ENCODE data around the gene UGT1A4.
"Not testable (repeated sequence)": the region's sequence is repeated elsewhere in the genome, so short reads cannot be mapped to it uniquely, and the experiment has no call there.

Gene UGT1A4

DNA sequence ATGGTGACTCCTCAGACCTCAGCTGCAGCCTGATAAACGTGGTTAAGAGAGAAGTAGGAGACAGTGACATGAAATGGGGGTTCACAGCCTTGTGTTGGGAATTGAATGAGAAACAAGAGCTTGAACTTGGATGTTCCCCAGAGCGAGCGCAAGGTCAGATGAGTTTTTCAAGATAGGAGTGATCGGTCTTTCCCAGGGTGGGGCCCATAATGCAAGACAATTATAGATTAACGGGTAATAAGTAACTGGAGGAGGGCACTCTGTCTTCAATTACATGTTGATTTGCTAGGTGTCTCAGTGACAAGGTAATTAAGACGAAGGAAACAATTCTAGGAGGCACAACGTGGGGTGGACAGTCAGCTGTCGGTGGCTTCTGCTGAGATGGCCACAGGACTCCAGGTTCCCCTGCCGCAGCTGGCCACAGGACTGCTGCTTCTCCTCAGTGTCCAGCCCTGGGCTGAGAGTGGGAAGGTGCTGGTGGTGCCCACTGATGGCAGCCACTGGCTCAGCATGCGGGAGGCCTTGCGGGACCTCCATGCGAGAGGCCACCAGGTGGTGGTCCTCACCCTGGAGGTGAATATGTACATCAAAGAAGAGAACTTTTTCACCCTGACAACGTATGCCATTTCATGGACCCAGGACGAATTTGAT lies 5.8 kb upstream of the UGT1A4 start, which contains the start of gene UGT1A5:
Gene UGT1A5 (plus strand): TSS at position 297 of the 651 bp plus-strand sequence. CDS start 85 bp downstream, at position 382.
- Mint-ChIP-seq H3K27ac (no peak within 1 kb of the TSS), H3K4me3 (no peak within 1 kb of the TSS), H3K4me1 (peaks cover 8% of the 10 kb centered on the region), H3K27me3 (peaks cover 35% of the 10 kb centered on the region), H3K36me3 (no peaks in the 10 kb centered on the region), H3K9me3 (no peaks in the 10 kb centered on the region)
- ATAC-seq = no peak

DNA sequence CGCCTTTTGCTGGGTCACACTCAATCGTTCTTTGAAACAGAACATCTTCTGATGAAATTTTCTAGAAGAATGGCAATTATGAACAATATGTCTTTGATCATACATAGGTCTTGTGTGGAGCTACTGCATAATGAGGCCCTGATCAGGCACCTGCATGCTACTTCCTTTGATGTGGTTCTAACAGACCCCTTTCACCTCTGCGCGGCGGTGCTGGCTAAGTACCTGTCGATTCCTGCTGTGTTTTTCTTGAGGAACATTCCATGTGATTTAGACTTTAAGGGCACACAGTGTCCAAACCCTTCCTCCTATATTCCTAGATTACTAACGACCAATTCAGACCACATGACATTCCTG lies 5.3 kb upstream of the UGT1A4 start:
- H3K36me3 Mint-ChIP-seq = no peaks in the 10 kb centered on the region

GRCh38 chr2:233714121-233714520 lies 4.4 kb upstream of the UGT1A4 start:
- Mint-ChIP-seq H3K4me3 (no peak overlapping the region), H3K9me3 (no peaks in the 10 kb centered on the region), H3K27ac (no peak overlapping the region), H3K36me3 (no peaks in the 10 kb centered on the region), H3K4me1 (peaks cover 8% of the 10 kb centered on the region), H3K27me3 (peaks cover 35% of the 10 kb centered on the region)
- ATAC-seq = no peak

More for the DNA sequence above, 5.3 kb upstream of the UGT1A4 start:
- Mint-ChIP-seq H3K4me3 (no peak overlapping the region), H3K27me3 (peaks cover 34% of the 10 kb centered on the region), H3K27ac (no peak overlapping the region), H3K9me3 (no peaks in the 10 kb centered on the region), H3K4me1 (peaks cover 8% of the 10 kb centered on the region)
- no peak for ATAC-seq

DNA sequence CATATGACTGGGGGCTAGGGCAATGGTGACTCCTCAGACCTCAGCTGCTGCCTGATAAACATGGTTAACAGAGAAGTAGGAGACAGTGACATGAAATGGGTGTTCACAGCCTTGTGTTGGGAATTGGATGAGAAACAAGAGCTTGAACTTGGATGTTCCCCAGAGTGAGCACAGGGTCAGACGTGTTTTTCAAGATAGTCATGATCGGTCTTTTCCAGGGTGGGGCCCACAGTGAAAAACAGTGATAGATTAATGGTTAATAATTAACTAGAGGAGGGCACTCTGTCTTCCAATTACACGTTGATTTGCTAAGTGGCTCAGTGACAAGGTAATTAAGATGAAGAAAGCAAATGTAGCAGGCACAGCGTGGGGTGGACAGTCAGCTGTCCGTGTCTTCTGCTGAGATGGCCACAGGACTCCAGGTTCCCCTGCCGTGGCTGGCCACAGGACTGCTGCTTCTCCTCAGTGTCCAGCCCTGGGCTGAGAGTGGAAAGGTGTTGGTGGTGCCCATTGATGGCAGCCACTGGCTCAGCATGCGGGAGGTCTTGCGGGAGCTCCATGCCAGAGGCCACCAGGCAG lies 10.3 kb downstream of the UGT1A4 start, which contains the start of gene UGT1A3:
Gene UGT1A3 (plus strand): TSS at position 320 of the 579 bp plus-strand sequence. CDS start 85 bp downstream, at position 405.
- H3K4me1 Mint-ChIP-seq = peaks cover 8% of the 10 kb centered on the region
- no peaks in the 10 kb centered on the region for H3K9me3 Mint-ChIP-seq
- H3K4me3 Mint-ChIP-seq = no peak within 1 kb of the TSS
- H3K27me3 Mint-ChIP-seq = peaks cover 46% of the 10 kb centered on the region
- no peaks in the 10 kb centered on the region for H3K36me3 Mint-ChIP-seq
- no peak within 1 kb of the TSS for H3K27ac Mint-ChIP-seq
- no peak for ATAC-seq

GRCh38 chr2:233736868-233737653 lies 18.5 kb downstream of the UGT1A4 start:
- not testable (repeated sequence) for H3K27ac Mint-ChIP-seq, H3K9me3 Mint-ChIP-seq, ATAC-seq, H3K36me3 Mint-ChIP-seq, H3K4me1 Mint-ChIP-seq, H3K4me3 Mint-ChIP-seq
- peaks cover 48% of the 10 kb centered on the region for H3K27me3 Mint-ChIP-seq

- Mint-ChIP-seq H3K4me1 (no peaks in the 10 kb centered on the region), H3K36me3 (no peaks in the 10 kb centered on the region), H3K4me3 (no peak overlapping the region), H3K9me3 (no peaks in the 10 kb centered on the region), H3K27me3 (peaks cover 42% of the 10 kb centered on the region), H3K27ac (no peak overlapping the region)
- ATAC-seq = no peak
Measured at GRCh38 chr2:233740870-233741269, 22.3 kb downstream of the UGT1A4 start.

DNA sequence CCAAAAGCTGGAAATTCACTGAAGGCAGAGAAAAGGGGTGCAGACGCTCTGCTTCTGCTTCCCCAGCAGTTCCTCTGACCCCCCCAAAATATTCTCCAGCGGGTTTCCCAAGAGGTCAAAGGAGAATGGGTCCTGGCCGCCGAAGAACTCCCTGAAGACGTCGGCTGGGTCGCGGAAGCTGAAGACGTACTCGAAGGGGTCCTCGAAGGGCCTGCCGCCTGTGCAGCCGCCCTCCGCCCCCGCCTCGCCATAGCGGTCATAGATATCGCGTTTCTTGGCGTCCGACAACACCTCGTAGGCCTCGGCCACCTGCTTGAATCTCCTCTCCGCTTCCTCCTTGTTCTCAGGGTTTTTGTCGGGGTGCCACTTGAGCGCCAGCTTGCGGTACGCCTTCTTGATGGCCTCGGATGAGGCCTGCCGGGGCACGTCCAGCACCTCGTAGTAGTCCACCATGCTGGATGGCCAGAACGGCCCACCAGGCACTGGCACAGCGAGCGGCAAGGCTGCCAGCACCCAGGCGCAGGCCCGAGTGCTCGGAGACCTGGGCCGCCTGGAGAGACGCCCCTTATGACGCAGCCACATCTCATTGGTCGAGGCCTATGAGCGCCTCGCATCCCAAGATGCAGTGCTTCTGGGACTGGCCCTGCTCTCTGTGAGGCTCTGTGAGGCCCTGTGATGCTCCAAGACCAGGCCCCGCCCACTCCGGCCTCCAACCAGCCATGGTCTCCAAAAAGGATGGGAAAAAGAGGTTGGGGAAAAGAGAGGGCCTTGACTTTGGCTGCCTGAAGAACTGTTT lies 25.1 kb downstream of the UGT1A4 start:
- no peak for ATAC-seq
- Mint-ChIP-seq H3K27me3 (peaks cover 50% of the 10 kb centered on the region), H3K4me1 (no peaks in the 10 kb centered on the region), H3K9me3 (no peaks in the 10 kb centered on the region), H3K4me3 (no peak overlapping the region), H3K27ac (no peak overlapping the region), H3K36me3 (no peaks in the 10 kb centered on the region)

DNA sequence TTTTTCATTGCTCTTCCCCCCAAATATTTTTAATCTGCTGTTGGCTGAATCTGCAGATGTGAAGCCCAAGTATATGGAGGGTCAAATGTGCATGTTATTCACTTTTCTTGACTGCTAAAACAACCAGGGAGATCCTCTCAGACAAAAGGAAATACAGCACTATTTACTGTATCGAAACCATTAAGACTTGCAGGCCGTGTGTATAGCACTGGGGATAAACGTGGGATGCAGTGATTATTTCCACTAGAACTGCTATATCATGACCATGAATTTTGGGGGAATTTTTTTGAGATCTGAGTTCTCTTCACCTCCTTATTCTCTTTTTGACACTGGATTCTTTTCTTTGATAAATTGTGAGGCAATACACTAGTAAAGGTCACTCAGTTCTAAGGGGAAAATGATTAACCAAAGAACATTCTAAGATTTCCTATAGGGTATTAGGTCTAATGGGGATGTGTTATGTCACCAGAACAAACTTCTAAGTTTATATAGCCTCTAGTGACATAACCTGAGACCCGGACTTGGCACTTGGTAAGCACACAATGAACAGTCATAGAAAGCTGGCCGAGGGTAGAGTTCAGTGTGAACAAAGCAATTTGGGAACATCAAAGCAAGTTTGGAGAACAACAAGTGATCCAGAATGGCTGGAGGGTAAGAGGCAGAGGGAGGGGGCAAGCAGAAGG lies 26.7 kb downstream of the UGT1A4 start:
- no peak for ATAC-seq
- H3K4me1 Mint-ChIP-seq = no peaks in the 10 kb centered on the region
- no peaks in the 10 kb centered on the region for H3K36me3 Mint-ChIP-seq
- H3K27me3 Mint-ChIP-seq = peaks cover 35% of the 10 kb centered on the region
- H3K9me3 Mint-ChIP-seq = peaks cover 7% of the 10 kb centered on the region
- H3K27ac Mint-ChIP-seq = no peak overlapping the region
- no peak overlapping the region for H3K4me3 Mint-ChIP-seq

DNA sequence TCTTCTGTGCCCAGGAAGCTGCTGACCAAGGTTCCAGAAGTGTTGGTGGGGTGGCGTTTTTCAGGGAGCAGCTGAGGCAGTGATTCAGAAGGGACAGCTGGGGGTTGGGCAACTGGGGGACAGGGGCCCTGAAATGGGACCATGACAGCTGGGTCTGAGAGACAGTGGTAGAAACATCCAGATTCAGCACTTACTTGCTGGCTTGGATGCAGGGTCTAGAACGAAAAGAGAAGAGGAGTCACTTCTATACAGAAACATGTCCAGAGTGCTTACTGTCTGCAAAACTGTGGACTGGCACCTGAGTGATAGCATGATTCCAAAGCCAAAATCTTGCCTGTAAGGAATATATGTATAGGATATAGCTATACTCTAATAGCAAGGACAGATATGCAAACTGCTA lies 27.3 kb downstream of the UGT1A4 start:
- not testable (repeated sequence) for ATAC-seq, H3K9me3 Mint-ChIP-seq, H3K4me1 Mint-ChIP-seq, H3K27ac Mint-ChIP-seq, H3K4me3 Mint-ChIP-seq, H3K36me3 Mint-ChIP-seq
- H3K27me3 Mint-ChIP-seq = peaks cover 31% of the 10 kb centered on the region

GRCh38 chr2:233746475-233747282 lies 28.1 kb downstream of the UGT1A4 start:
- H3K27me3 Mint-ChIP-seq = peaks cover 31% of the 10 kb centered on the region
- H3K4me3 Mint-ChIP-seq = no peak overlapping the region
- H3K9me3 Mint-ChIP-seq = peaks cover 12% of the 10 kb centered on the region
- no peak overlapping the region for H3K27ac Mint-ChIP-seq
- H3K4me1 Mint-ChIP-seq = no peaks in the 10 kb centered on the region
- ATAC-seq = no peak
- no peaks in the 10 kb centered on the region for H3K36me3 Mint-ChIP-seq

DNA sequence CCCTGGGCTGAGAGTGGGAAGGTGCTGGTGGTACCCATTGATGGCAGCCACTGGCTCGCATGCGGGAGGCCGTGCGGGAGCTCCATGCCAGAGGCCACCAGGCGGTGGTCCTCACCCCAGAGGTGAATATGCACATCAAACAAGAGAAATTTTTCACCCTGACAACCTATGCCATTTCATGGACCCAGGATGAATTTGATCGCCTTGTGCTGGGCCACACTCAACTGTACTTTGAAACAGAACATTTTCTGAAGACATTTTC lies 28.7 kb downstream of the UGT1A4 start:
- no peaks in the 10 kb centered on the region for H3K36me3 Mint-ChIP-seq
- no peaks in the 10 kb centered on the region for H3K4me1 Mint-ChIP-seq
- ATAC-seq = no peak
- peaks cover 31% of the 10 kb centered on the region for H3K27me3 Mint-ChIP-seq
- no peak overlapping the region for H3K4me3 Mint-ChIP-seq
- H3K27ac Mint-ChIP-seq = no peak overlapping the region
- H3K9me3 Mint-ChIP-seq = peaks cover 14% of the 10 kb centered on the region

GRCh38 chr2:233750689-233751088 lies 32.2 kb downstream of the UGT1A4 start:
- peaks cover 33% of the 10 kb centered on the region for H3K27me3 Mint-ChIP-seq

DNA sequence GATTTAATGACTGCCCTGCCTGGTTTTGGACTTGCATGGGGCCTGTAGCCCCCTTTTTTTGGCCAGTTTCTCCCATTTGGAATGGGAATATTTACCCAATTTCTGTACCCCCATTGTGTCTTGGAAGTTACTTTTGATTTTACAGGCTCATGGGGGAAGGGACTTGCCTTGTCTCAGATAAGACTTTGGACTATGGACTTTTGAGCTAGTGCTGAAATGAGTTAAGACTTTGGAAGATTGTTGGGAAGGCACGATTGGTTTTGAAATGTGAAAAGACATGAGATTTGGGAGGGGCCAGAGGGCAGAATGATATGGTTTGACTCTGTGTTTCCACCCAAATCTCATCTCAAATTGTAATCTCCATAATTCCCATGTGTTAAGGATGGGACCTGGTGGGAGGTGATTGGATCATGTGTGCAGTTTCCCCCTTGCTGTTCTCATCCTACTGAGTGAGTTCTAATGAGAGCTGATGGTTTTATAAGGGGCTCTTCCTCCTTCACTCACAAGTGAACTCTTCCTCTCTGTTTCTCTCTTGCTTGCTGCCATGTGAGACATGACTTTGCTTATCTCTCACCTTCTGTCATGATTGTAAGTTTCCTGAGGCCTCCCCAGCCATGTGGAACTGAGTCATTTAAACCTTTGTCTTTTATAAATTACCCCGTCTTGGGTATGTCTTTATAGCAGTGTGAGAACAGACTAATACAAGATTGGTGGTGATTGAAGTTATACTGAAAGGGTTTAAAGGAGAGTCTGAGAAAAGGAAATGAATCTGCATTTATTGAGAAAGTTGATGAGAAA lies 32.9 kb downstream of the UGT1A4 start:
- ATAC-seq, H3K4me3 Mint-ChIP-seq, H3K4me1 Mint-ChIP-seq, H3K27ac Mint-ChIP-seq, H3K36me3 Mint-ChIP-seq: not testable (repeated sequence)
- Mint-ChIP-seq H3K27me3 (peaks cover 31% of the 10 kb centered on the region), H3K9me3 (peaks cover 14% of the 10 kb centered on the region)

More at GRCh38 chr2:233750689-233751088, 32.2 kb downstream of the UGT1A4 start:
- not testable (repeated sequence) for H3K36me3 Mint-ChIP-seq, H3K4me1 Mint-ChIP-seq, H3K27ac Mint-ChIP-seq, H3K4me3 Mint-ChIP-seq, ATAC-seq
- peaks cover 14% of the 10 kb centered on the region for H3K9me3 Mint-ChIP-seq
